Measurements from ENCODE around the gene ARMC5.
A peak's percentile ranks its signal among the peaks of the same experiment; 100 is the strongest.

- TF ChIP-seq CTCF (IDR thresholded peaks at IDR 0.05) (peak; percentile 87 to 97 (median 93)), POLR2A (IDR thresholded peaks at IDR 0.05; ENCODE audit: low read depth) (no peak), POLR2AphosphoS5 (IDR thresholded peaks at IDR 0.05) (peak; percentile 89 to 94)
Measured at GRCh38 chr16:31472709-31473203, 13.5 kb downstream of the ARMC5 start.

Measured in esophagus muscularis mucosa (tissue), 3 donors.